B cell (primary cell): ENCODE measurements around the gene ERVV-1.

Experiments
- CTCF ChIP-seq: fragments of 200-600 bp; IDR thresholded peaks from one replicate; pipeline ENCODE4 v1.8.0; 2022; ENCODE audit warnings: antibody characterized with exemption, mild to moderate bottlenecking
- EZH2 ChIP-seq: IDR thresholded peaks from 2 replicates; pipeline ENCODE4 v1.6.1; 2012; ENCODE audit warnings: borderline replicate concordance, low read depth, mild to moderate bottlenecking, moderate library complexity, low read length; ENCODE audit not compliant: insufficient read depth, poor library complexity, severe bottlenecking

GRCh38 chr19:53013621-53014020 is at the start of gene ERVV-1:
- TF ChIP-seq CTCF (no peak), EZH2 (no peak)
